CD14-positive monocyte (primary cell): Measurements from ENCODE around the gene STUB1. TPM values are rescaled to one million over a fixed set of nuclear protein-coding genes. Genes with fewer than 3 reads are reported as not detected.

Experiments used
- DNase-seq, 3 donors: peaks; one replicate each; pipeline ENCODE4 v3.0.0-alpha.2; 2011 to 2022
- H2AFZ ChIP-seq: 2 replicates; pipeline ENCODE4 v1.6.0; 2012; ENCODE audit warnings: mild to moderate bottlenecking, low read depth, low read length, inconsistent platforms; ENCODE audit not compliant: insufficient read depth, poor library complexity, severe bottlenecking
- H3K27ac ChIP-seq, 2 donors: 1 replicate in 1 of 2; 2 replicates in 1 of 2; pipeline ENCODE4 v1.5.1; 2012 to 2013; ENCODE audit warnings: low read length in 2 of 2, control low read depth in 1 of 2, inconsistent platforms in 1 of 2, low read depth in 1 of 2, mild to moderate bottlenecking in 1 of 2
- H3K27me3 ChIP-seq, 2 donors: one replicate each; pipeline versions ENCODE4 v1.6.0 to v1.6.1; 2011 to 2013; ENCODE audit warnings: low read length in 2 of 2; ENCODE audit not compliant: control insufficient read depth in 2 of 2, insufficient read depth in 2 of 2
- H3K36me3 ChIP-seq, 2 donors: replicated peaks in 1 of 2; 1 replicate in 1 of 2; 2 replicates in 1 of 2; pipeline versions ENCODE4 v1.5.1 to v1.6.1; 2012 to 2013; ENCODE audit warnings: low read length in 2 of 2, control low read depth in 1 of 2, inconsistent platforms in 1 of 2, mild to moderate bottlenecking in 1 of 2; ENCODE audit not compliant: insufficient read depth in 2 of 2, control insufficient read depth in 1 of 2
- H3K4me1 ChIP-seq, 2 donors: 1 replicate in 1 of 2; 2 replicates in 1 of 2; pipeline versions ENCODE4 v1.5.1 to v1.6.1; 2012 to 2013; ENCODE audit warnings: low read length in 2 of 2, control low read depth in 1 of 2, inconsistent platforms in 1 of 2, mild to moderate bottlenecking in 1 of 2, moderate library complexity in 1 of 2; ENCODE audit not compliant: insufficient read depth in 2 of 2, control insufficient read depth in 1 of 2
- H3K4me2 ChIP-seq: replicated peaks from 2 replicates; pipeline ENCODE3; 2012; ENCODE audit warnings: low read length, moderate library complexity, mild to moderate bottlenecking; ENCODE audit not compliant: poor library complexity, severe bottlenecking; ENCODE audit errors: extremely low read depth
- H3K4me3 ChIP-seq, 3 experiments: fragments of 200-600 bp in 1 of 3; sonication (generic) in 1 of 3; replicated peaks in 1 of 3; 1 replicate in 2 of 3; 2 replicates in 1 of 3; pipeline ENCODE4 v1.5.1; 2011 to 2013; ENCODE audit warnings: low read length in 3 of 3, mild to moderate bottlenecking in 3 of 3, control low read depth in 2 of 3, low read depth in 2 of 3, inconsistent platforms in 1 of 3, moderate library complexity in 1 of 3
- H3K79me2 ChIP-seq: 2 replicates; pipeline ENCODE4 v1.6.0; 2012; ENCODE audit warnings: mild to moderate bottlenecking, control low read depth, inconsistent platforms, low read length, moderate library complexity; ENCODE audit not compliant: insufficient read depth
- H3K9ac ChIP-seq: 2 replicates; pipeline ENCODE4 v1.6.0; 2017; ENCODE audit warnings: low read length, mild to moderate bottlenecking; ENCODE audit not compliant: insufficient read depth, poor library complexity, severe bottlenecking
- H3K9me3 ChIP-seq, 2 donors: replicated peaks in 1 of 2; 1 replicate in 1 of 2; 2 replicates in 1 of 2; pipeline versions ENCODE4 v1.5.1 to v1.6.1; 2012 to 2013; ENCODE audit warnings: low read length in 2 of 2, control low read depth in 1 of 2; ENCODE audit not compliant: control insufficient read depth in 1 of 2, insufficient read depth in 1 of 2
- H4K20me1 ChIP-seq: 2 replicates; pipeline ENCODE4 v1.6.0; 2012; ENCODE audit warnings: mild to moderate bottlenecking, low read length, control low read depth, moderate library complexity; ENCODE audit not compliant: insufficient read depth
- H3K27ac Mint-ChIP-seq, 7 donors: one replicate each; pipeline ENCODE4 v1.8.0; 2020; ENCODE audit warnings: mild to moderate bottlenecking in 7 of 7, mixed read lengths in 7 of 7, moderate library complexity in 6 of 7, inconsistent platforms in 2 of 7
- H3K27me3 Mint-ChIP-seq, 3 donors: one replicate each; pipeline ENCODE4 v1.8.0; 2021 to 2022; ENCODE audit warnings: low read depth in 3 of 3, mild to moderate bottlenecking in 3 of 3, mixed read lengths in 3 of 3, moderate library complexity in 3 of 3, inconsistent platforms in 1 of 3
- H3K36me3 Mint-ChIP-seq, 2 donors: one replicate each; pipeline ENCODE4 v1.8.0; 2020; ENCODE audit warnings: mixed read lengths in 2 of 2, inconsistent platforms in 1 of 2, mild to moderate bottlenecking in 1 of 2
- H3K4me1 Mint-ChIP-seq: one replicate; pipeline ENCODE4 v1.8.0; 2020; ENCODE audit warnings: mild to moderate bottlenecking, mixed read lengths
- H3K4me3 Mint-ChIP-seq, 2 donors: one replicate each; pipeline ENCODE4 v1.8.0; 2020; ENCODE audit warnings: mild to moderate bottlenecking in 2 of 2, mixed read lengths in 2 of 2, moderate library complexity in 1 of 2
- H3K9me3 Mint-ChIP-seq, 7 donors: one replicate each; pipeline ENCODE4 v1.8.0; 2020 to 2022; ENCODE audit warnings: mixed read lengths in 7 of 7, mild to moderate bottlenecking in 6 of 7, moderate library complexity in 6 of 7, inconsistent platforms in 2 of 7
- CTCF ChIP-seq: fragments of 200-600 bp; IDR thresholded peaks from one replicate; pipeline ENCODE4 v1.8.0; 2022; ENCODE audit warnings: antibody characterized with exemption, mild to moderate bottlenecking
- WGBS: methylation state at CpG from one replicate; pipeline ENCODE4 v1.1.5; 2013; ENCODE audit warnings: missing lambda C conversion rate; ENCODE audit not compliant: insufficient coverage; 5-methylcytosine and 5-hydroxymethylcytosine counted together
- intact Hi-C, 2 donors: fragments of 100-400 bp; cut with micrococcal nuclease; formaldehyde crosslinking; loops; one replicate each; pipeline versions ENCODE4 v1.15.0 to v1.15.1; 2023
- polyA plus RNA-seq, 3 donors: library from polyadenylated mRNA; depleted of rRNA in 1 of 3; unstranded in 2 of 3; stranded (reverse) in 1 of 3; fragments of 300-500 nt in 2 of 3; fragments of >200 nt in 1 of 3; fragmentation: Illumina TruSeq in 2 of 3; gene quantifications; 1 replicate in 2 of 3; 2 replicates in 1 of 3; pipeline ENCODE4 v1.2.3, GENCODE V29; 2012 to 2021

STUB1 gene
- polyA plus RNA-seq, 3 donors, result 83.3 to 108 (median 106) TPM

GRCh38 chr16:728131-728889 lies 48.1 kb downstream of the STUB1 start:
- H3K4me1 Mint-ChIP-seq, result peaks cover 7% of the 10 kb centered on the region
- peak; percentile 12 to 61 (median 52) for DNase-seq
- no peaks in the 10 kb centered on the region for H3K79me2 ChIP-seq
- H3K9me3 Mint-ChIP-seq, result no peaks in the 10 kb centered on the region
- peak overlapping the region in 1 of 3 experiments; percentile 77 for H3K4me3 ChIP-seq
- no peak overlapping the region for H3K27ac ChIP-seq
- H3K27me3 Mint-ChIP-seq, result peaks cover 11 to 46% (median 20%) of the 10 kb centered on the region in 3 donors
- H2AFZ ChIP-seq, result no peak overlapping the region
- no peaks in the 10 kb centered on the region for H3K9me3 ChIP-seq
- TF ChIP-seq CTCF, result no peak
- peak overlapping the region; percentile 31 to 72 for H3K4me3 Mint-ChIP-seq
- peaks cover 14 to 21% of the 10 kb centered on the region in 2 donors for H3K36me3 Mint-ChIP-seq
- peaks cover 13 to 32% of the 10 kb centered on the region in 2 donors for H3K36me3 ChIP-seq
- H4K20me1 ChIP-seq, result peaks cover 2% of the 10 kb centered on the region
- peaks cover 16 to 27% of the 10 kb centered on the region in 2 donors for H3K4me1 ChIP-seq
- H3K9ac ChIP-seq, result no peak overlapping the region
- peak overlapping the region; percentile 94 for H3K4me2 ChIP-seq
- under 1% methylated on average over 61 of the region's 80 CpGs for WGBS
- no peak overlapping the region for H3K27ac Mint-ChIP-seq
- intact Hi-C loops, result no loop called here
- peaks cover 3 to 35% of the 10 kb centered on the region in 2 donors for H3K27me3 ChIP-seq

- H3K4me3 Mint-ChIP-seq, result peak overlapping the region in 1 of 2 donors; percentile 72
- Histone ChIP-seq H3K27me3 (peaks cover 3 to 35% of the 10 kb centered on the region in 2 donors), H2AFZ (no peak overlapping the region), H3K4me3 (peak overlapping the region in 1 of 3 experiments; percentile 77), H3K36me3 (peaks cover 21 to 40% of the 10 kb centered on the region in 2 donors), H3K4me2 (peak overlapping the region; percentile 94), H3K9ac (no peak overlapping the region), H3K79me2 (no peaks in the 10 kb centered on the region), H3K4me1 (peaks cover 16 to 27% of the 10 kb centered on the region in 2 donors), H3K27ac (no peak overlapping the region), H4K20me1 (no peaks in the 10 kb centered on the region), H3K9me3 (no peaks in the 10 kb centered on the region)
- H3K4me1 Mint-ChIP-seq, result peaks cover 7% of the 10 kb centered on the region
- WGBS, result 84% methylated on average over 46 of the region's 55 CpGs
- intact Hi-C loops, result no loop called here
- H3K9me3 Mint-ChIP-seq, result no peaks in the 10 kb centered on the region
- TF ChIP-seq CTCF, result no peak
- no peak for DNase-seq
- H3K27ac Mint-ChIP-seq, result peak overlapping the region in 1 of 7 donors; percentile 25
- H3K36me3 Mint-ChIP-seq, result peaks cover 19 to 29% of the 10 kb centered on the region in 2 donors
- H3K27me3 Mint-ChIP-seq, result peaks cover 11 to 46% (median 17%) of the 10 kb centered on the region in 3 donors
Measured at GRCh38 chr16:728890-729744, 48.9 kb downstream of the STUB1 start.
